Fibroblast of upper back skin (primary cell): ENCODE measurements around the gene RARS2.
"Not testable (repeated sequence)": the region's sequence is repeated elsewhere in the genome, so short reads cannot be mapped to it uniquely, and the experiment has no call there.

Source experiments
- DNase-seq: peaks from one replicate; pipeline ENCODE4 v3.0.0-alpha.2; 2013

The RARS2 gene

GRCh38 chr6:87494761-87495422 is 94.9 kb downstream of the RARS2 start:
- no peak for DNase-seq

- DNase-seq: not testable (repeated sequence)
Measured at GRCh38 chr6:87489326-87489725, 100.5 kb downstream of the RARS2 start.

GRCh38 chr6:87487555-87487954 is 102.2 kb downstream of the RARS2 start:
- DNase-seq: no peak

GRCh38 chr6:87484491-87484890 is 105.3 kb downstream of the RARS2 start:
- DNase-seq: no peak

GRCh38 chr6:87483929-87484328 is 105.9 kb downstream of the RARS2 start:
- peak; percentile 73 for DNase-seq

GRCh38 chr6:87482366-87482765 is 107.4 kb downstream of the RARS2 start:
- DNase-seq: no peak

GRCh38 chr6:87481931-87482330 is 107.9 kb downstream of the RARS2 start:
- DNase-seq: no peak

GRCh38 chr6:87473419-87473903 is 116.3 kb downstream of the RARS2 start:
- peak; percentile 38 for DNase-seq

- peak; percentile 74 for DNase-seq
Measured at GRCh38 chr6:87472525-87473418, 117.0 kb downstream of the RARS2 start, which contains the start of gene SLC35A1. TSS of gene SLC35A1 (plus strand) at chr6:87472974. CDS start at chr6:87473004, 30 bp downstream.

- DNase-seq: no peak
Measured at GRCh38 chr6:87465051-87465450, 124.7 kb downstream of the RARS2 start.
